HepG2 (cell line): ENCODE data around the gene UTS2R. TPM values are rescaled to one million over a fixed set of nuclear protein-coding genes. Genes with fewer than 3 reads are reported as not detected.
A peak's percentile ranks its signal among the peaks of the same experiment; 100 is the strongest.

Experiments used
- ARHGAP35 ChIP-seq: sonication (generic); formaldehyde crosslinking; IDR thresholded peaks from 2 replicates; pipeline ENCODE4 v1.9.0; 2022; ENCODE audit warnings: mild to moderate bottlenecking, inconsistent platforms, moderate library complexity, missing genetic modification reagents, borderline replicate concordance
- CREB3 ChIP-seq: sonication (generic); formaldehyde crosslinking; IDR thresholded peaks from 2 replicates; pipeline ENCODE4 v1.5.0; 2020; ENCODE audit warnings: missing genetic modification reagents
- ETV6 ChIP-seq: sonication (generic); formaldehyde crosslinking; conservative IDR thresholded peaks from 2 replicates; pipeline ENCODE4 v1.4.0; 2020; ENCODE audit warnings: missing genetic modification reagents
- HNF1B ChIP-seq: sonication (generic); formaldehyde crosslinking; IDR thresholded peaks from 2 replicates; pipeline ENCODE4 v1.5.1; 2020; ENCODE audit warnings: mild to moderate bottlenecking, moderate library complexity, missing genetic modification reagents
- MED13 ChIP-seq: sonication (generic); formaldehyde crosslinking; IDR thresholded peaks from 2 replicates; pipeline ENCODE4 v1.5.0; 2020; ENCODE audit warnings: missing genetic modification reagents
- MEIS1 ChIP-seq: sonication (generic); formaldehyde crosslinking; IDR thresholded peaks from 2 replicates; pipeline ENCODE4 v1.9.0; 2021; ENCODE audit warnings: mild to moderate bottlenecking, missing genetic modification reagents, moderate library complexity, borderline replicate concordance
- MLLT10 ChIP-seq: sonication (generic); formaldehyde crosslinking; IDR thresholded peaks from 2 replicates; pipeline ENCODE4 v1.4.0; 2020; ENCODE audit warnings: missing genetic modification reagents
- REL ChIP-seq: sonication (generic); formaldehyde crosslinking; conservative IDR thresholded peaks from 2 replicates; pipeline ENCODE4 v1.8.0; 2022; ENCODE audit warnings: mild to moderate bottlenecking, missing genetic modification reagents, moderate library complexity
- RFXAP ChIP-seq: sonication (generic); formaldehyde crosslinking; IDR thresholded peaks from 2 replicates; pipeline ENCODE4 v1.4.0; 2020; ENCODE audit warnings: missing genetic modification reagents, borderline replicate concordance
- RNF219 ChIP-seq: sonication (generic); formaldehyde crosslinking; IDR thresholded peaks from 2 replicates; pipeline ENCODE4 v1.5.0; 2020; ENCODE audit warnings: mild to moderate bottlenecking, missing genetic modification reagents
- SRSF1 ChIP-seq: fragments of 200-400 bp; formaldehyde crosslinking; optimal IDR thresholded peaks from 2 replicates; pipeline ENCODE3; 2017; ENCODE audit warnings: mild to moderate bottlenecking, low read depth, low read length, moderate library complexity
- TCF12 ChIP-seq, 2 experiments: fragments of 450-650 bp in 1 of 2; sonication (generic) in 1 of 2; formaldehyde crosslinking in 1 of 2; IDR thresholded peaks; 2 replicates each; pipeline versions ENCODE4 v1.6.1 to v1.8.0; 2017 to 2022; ENCODE audit warnings: antibody characterized with exemption in 1 of 2, mild to moderate bottlenecking in 1 of 2, missing genetic modification reagents in 1 of 2, moderate library complexity in 1 of 2
- ZBTB8A ChIP-seq: sonication (generic); formaldehyde crosslinking; IDR thresholded peaks from 2 replicates; pipeline ENCODE4 v1.4.0; 2020; ENCODE audit warnings: mild to moderate bottlenecking, low read depth, missing genetic modification reagents, borderline replicate concordance
- ZFP62 ChIP-seq: sonication (generic); formaldehyde crosslinking; IDR thresholded peaks from 2 replicates; pipeline ENCODE4 v1.4.0; 2020; ENCODE audit warnings: missing genetic modification reagents
- ZHX1 ChIP-seq: sonication (generic); formaldehyde crosslinking; IDR thresholded peaks from 2 replicates; pipeline ENCODE4 v1.8.1; 2022; ENCODE audit warnings: low read depth, mild to moderate bottlenecking, missing genetic modification reagents
- ZMYM4 ChIP-seq: sonication (generic); formaldehyde crosslinking; IDR thresholded peaks from 2 replicates; pipeline ENCODE4 v1.8.1; 2023; ENCODE audit warnings: mild to moderate bottlenecking, missing genetic modification reagents
- ZNF121 ChIP-seq: sonication (generic); formaldehyde crosslinking; IDR thresholded peaks from 2 replicates; pipeline ENCODE4 v1.5.0; 2020; ENCODE audit warnings: mild to moderate bottlenecking, missing genetic modification reagents
- ZNF276 ChIP-seq: sonication (generic); formaldehyde crosslinking; IDR thresholded peaks from 2 replicates; pipeline ENCODE4 v1.4.0; 2020; ENCODE audit warnings: mild to moderate bottlenecking, low read depth, missing genetic modification reagents
- ZNF557 ChIP-seq: sonication (generic); formaldehyde crosslinking; IDR thresholded peaks from 2 replicates; pipeline ENCODE4 v1.4.0; 2020; ENCODE audit warnings: missing genetic modification reagents
- ZNF775 ChIP-seq: sonication (generic); formaldehyde crosslinking; IDR thresholded peaks from 2 replicates; pipeline ENCODE4 v1.4.0; 2020; ENCODE audit warnings: missing genetic modification reagents, mild to moderate bottlenecking, moderate library complexity, borderline replicate concordance
- polyA plus RNA-seq, 8 experiments: library from polyadenylated mRNA; depleted of rRNA in 3 of 8; stranded (reverse) in 7 of 8; unstranded in 1 of 8; fragments of >200 nt; fragmentation: Illumina TruSeq in 4 of 8; extraction: Trizol in 4 of 8; gene quantifications; 2 replicates each; pipeline versions ENCODE4 v1.2.1 to v1.2.3, GENCODE V29; 2011 to 2016; ENCODE audit warnings: low read depth in 4 of 8, missing spikeins in 1 of 8, mixed read lengths in 1 of 8; ENCODE audit not compliant: insufficient read depth in 1 of 8
- total RNA-seq, 5 experiments: library from RNA; depleted of rRNA; stranded (reverse); fragments of >200 nt; fragmentation: Illumina TruSeq; extraction: Trizol; gene quantifications; 2 replicates each; pipeline ENCODE4 v1.2.3, GENCODE V29; 2016; ENCODE audit warnings: low read depth in 1 of 5

UTS2R gene
- total and polyA plus RNA-seq, 2 of the 13 experiments (the other 11 are each of a cell fraction or from before 2014, with no cell fraction given), result 0.13 to 0.15 TPM

GRCh38 chr17:82321947-82322466 is 49.6 kb upstream of the UTS2R start (continued):
- TF ChIP-seq ZNF276, result no peak
- TF ChIP-seq ZNF121 (CRISPR knock-in tag), result no peak
- no peak for TF ChIP-seq RNF219 (CRISPR knock-in tag)
- no peak for TF ChIP-seq ZBTB8A (CRISPR knock-in tag)
- 0 out of 2 replicates have a peak, but pooled peaks have one; percentile 12 for TF ChIP-seq REL (CRISPR knock-in tag)
- TF ChIP-seq HNF1B (CRISPR knock-in tag), result 0 out of 2 replicates have a peak, but pooled peaks have one; percentile 6
- no peak for TF ChIP-seq ZHX1 (CRISPR knock-in tag)
- no peak for TF ChIP-seq MED13 (CRISPR knock-in tag)
- TF ChIP-seq ZMYM4 (CRISPR knock-in tag), result no peak
- no peak for TF ChIP-seq ARHGAP35 (CRISPR knock-in tag)
- TF ChIP-seq MEIS1 (CRISPR knock-in tag), result no peak
- TF ChIP-seq ZNF775 (CRISPR knock-in tag), result no peak
- TF ChIP-seq RFXAP (CRISPR knock-in tag), result no peak
- TF ChIP-seq ZNF557 (CRISPR knock-in tag), result no peak
- TF ChIP-seq TCF12 (IDR thresholded peaks at IDR 0.05), result no peak
- TF ChIP-seq TCF12 (CRISPR knock-in tag; IDR thresholded peaks at IDR 0.05), result no peak
- no peak for TF ChIP-seq ZFP62
- TF ChIP-seq MLLT10 (CRISPR knock-in tag), result no peak
- TF ChIP-seq CREB3, result no peak
- TF ChIP-seq SRSF1, result no peak
- no peak for TF ChIP-seq ETV6 (CRISPR knock-in tag)
